ENCODE results near the gene NAGA. TPM values are rescaled to one million over a fixed set of nuclear protein-coding genes. Genes with fewer than 3 reads are reported as not detected.
A peak's percentile ranks its signal among the peaks of the same experiment; 100 is the strongest.
"Not testable (repeated sequence)": the region's sequence is repeated elsewhere in the genome, so short reads cannot be mapped to it uniquely, and the experiment has no call there.

NAGA gene
- total RNA-seq, 1 donor from 2014 or later, result 52.3 TPM

DNA sequence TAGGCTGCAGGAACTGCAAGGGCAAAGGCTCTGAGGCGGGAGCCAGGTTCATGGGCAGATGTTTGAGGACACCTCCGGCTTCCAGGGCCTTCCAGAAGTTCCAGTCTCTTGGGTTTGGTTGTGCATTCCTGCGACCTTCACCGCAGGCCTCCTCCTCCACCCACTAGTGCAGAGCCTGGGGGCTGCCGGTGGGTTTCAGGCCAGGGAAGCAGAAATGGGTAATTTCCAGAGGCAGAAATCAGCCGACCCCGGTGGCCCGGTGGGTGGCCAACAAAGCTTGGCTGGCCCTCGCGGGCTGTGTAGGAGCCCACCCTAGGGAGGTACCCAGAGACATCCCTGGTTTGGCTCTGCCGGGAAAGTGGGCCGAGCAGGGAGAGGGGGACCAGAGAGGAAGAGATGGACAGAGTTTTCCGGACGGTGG, 3.0 kb upstream of the NAGA start:
- H3K9me3 ChIP-seq, result no peaks in the 10 kb centered on the region
- peaks cover 0 to 40% of the 10 kb centered on the region in 2 donors for H3K4me1 ChIP-seq
- intact Hi-C loops (cut with DNase I), result loop anchor here (5.0 to 10.0 kb wide), 2 partner anchors 126 to 1111 kb away; partner anchors contain the start of genes CENPM and TTLL12
- TF ChIP-seq, protein P1, sequence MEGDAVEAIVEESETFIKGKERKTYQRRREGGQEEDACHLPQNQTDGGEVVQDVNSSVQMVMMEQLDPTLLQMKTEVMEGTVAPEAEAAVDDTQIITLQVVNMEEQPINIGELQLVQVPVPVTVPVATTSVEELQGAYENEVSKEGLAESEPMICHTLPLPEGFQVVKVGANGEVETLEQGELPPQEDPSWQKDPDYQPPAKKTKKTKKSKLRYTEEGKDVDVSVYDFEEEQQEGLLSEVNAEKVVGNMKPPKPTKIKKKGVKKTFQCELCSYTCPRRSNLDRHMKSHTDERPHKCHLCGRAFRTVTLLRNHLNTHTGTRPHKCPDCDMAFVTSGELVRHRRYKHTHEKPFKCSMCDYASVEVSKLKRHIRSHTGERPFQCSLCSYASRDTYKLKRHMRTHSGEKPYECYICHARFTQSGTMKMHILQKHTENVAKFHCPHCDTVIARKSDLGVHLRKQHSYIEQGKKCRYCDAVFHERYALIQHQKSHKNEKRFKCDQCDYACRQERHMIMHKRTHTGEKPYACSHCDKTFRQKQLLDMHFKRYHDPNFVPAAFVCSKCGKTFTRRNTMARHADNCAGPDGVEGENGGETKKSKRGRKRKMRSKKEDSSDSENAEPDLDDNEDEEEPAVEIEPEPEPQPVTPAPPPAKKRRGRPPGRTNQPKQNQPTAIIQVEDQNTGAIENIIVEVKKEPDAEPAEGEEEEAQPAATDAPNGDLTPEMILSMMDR (IDR thresholded peaks at IDR 0.05), result no peak
- H3K27me3 ChIP-seq, result no peaks in the 10 kb centered on the region
- no peak for DNase-seq (ENCODE audit: low spot score in 2 of 2)
- peaks cover 6 to 12% of the 10 kb centered on the region in 2 donors for H3K36me3 ChIP-seq
- peak overlapping the region; percentile 87 to 90 for H3K27ac ChIP-seq
- peak overlapping the region; percentile 70 to 81 for H3K4me3 ChIP-seq

DNA sequence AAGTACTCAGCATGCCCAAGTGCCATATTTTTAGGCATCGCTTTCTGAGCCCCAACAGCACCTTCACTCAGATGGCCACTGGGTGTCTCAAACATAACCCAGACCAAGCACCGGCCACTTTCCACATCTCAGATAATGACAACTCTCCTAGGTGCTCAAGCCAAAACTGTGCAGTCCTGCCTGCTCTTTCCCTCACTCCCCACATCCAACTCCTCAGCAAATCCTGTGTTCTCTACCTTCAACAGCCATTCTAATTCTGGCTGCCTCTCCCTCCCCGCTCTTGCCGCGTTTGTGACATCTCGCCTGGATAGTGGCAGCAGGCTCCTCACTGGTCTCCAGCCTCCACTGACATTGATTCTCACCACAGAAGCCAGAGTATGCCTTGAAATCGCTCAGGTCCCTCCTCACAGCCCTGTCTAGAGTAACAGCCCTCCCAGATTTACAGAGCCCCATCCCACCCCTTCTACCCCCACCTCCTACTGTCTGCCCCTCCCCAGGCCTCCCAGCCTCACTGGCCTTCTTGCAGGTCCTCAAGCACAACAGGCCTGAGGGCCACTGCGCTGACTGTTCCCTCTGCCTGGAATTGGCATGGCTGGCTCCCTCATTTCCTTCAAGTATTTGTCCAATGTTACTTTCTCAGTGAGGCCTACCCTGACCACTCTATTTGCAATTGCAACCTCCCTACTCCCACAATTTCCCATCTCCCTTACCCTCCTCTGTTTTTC, 2.2 kb upstream of the NAGA start:
- H3K36me3 ChIP-seq, result peaks cover 6 to 13% of the 10 kb centered on the region in 2 donors
- no peak overlapping the region for H3K27ac ChIP-seq
- TF ChIP-seq, protein P1 (IDR thresholded peaks at IDR 0.05), result no peak
- intact Hi-C loops (cut with DNase I), result loop anchor here (5.0 to 10.0 kb wide), 2 partner anchors 125 to 1112 kb away; partner anchors contain the start of genes CENPM and TTLL12
- peaks cover 0 to 32% of the 10 kb centered on the region in 2 donors for H3K4me1 ChIP-seq
- DNase-seq (ENCODE audit: low spot score in 2 of 2), result no peak
- no peaks in the 10 kb centered on the region for H3K9me3 ChIP-seq
- H3K27me3 ChIP-seq, result no peaks in the 10 kb centered on the region
- no peak overlapping the region for H3K4me3 ChIP-seq

DNA sequence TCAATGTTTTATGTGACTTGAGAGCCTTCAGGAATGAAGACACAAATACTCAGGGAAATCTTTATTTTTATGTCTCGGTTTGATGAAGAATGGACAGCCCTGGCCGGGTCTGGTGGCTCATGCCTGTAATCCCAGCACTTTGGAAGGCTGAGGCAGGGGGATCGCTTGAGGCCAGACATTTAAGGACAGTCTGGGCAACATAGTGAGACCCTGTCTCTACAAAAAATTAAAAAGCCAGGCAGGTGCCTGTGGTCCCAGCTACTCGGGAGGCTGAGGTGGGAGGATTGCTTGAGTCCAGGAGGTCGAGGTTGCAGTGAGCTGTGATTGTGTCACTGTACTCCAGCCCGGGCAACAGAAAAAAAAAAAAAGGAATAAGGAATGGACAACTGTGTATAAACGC, 896 bp upstream of the NAGA start:
- Histone ChIP-seq H3K4me3 (peak overlapping the region; percentile 46 to 73), H3K27ac (peak overlapping the region; percentile 81 to 84), H3K4me1 (peaks cover 0 to 28% of the 10 kb centered on the region in 2 donors), H3K36me3 (peaks cover 8 to 14% of the 10 kb centered on the region in 2 donors)
- H3K9me3 ChIP-seq; DNase-seq (ENCODE audit: low spot score in 2 of 2); H3K27me3 ChIP-seq: not testable (repeated sequence)
- intact Hi-C loops (cut with DNase I), result loop anchor here (5.0 to 10.0 kb wide), 2 partner anchors 124 to 1113 kb away; partner anchors contain the start of genes CENPM and TTLL12

DNA sequence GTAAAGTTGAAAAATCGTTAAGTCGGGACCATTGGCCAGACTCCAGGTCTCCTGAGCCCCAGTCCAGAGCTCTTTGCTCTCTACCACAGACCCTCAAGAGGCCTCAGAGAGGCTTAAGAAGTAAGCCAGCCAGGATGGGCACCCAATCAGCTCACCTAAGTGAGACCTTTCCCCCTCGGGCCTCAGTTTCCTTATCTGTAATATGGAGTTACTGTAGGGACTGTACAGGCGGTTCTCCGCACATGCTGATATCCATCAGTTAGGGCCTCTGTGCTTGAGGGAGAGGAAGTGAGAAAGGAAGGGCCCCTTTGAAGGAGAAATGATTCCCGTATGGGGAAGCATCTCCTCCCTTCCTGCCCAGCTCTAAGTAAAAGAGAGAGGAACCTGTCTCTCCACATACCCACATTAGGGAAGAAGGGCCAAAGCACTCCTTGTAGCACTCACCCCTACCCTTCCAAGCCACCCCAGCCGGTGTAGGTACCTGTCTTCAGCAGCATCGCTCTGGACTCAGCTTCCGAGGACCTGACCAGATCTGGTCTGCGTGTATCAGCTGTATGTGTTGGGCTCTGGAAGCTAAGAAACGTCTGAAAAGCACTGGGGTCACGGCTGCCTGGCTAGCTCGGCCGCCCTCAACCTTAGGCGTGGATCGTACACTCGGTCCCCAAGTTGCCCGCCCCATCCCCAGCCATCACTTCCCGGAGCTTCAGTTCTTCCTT, 653 bp downstream of the NAGA start:
- Histone ChIP-seq H3K4me3 (peak overlapping the region; percentile 46 to 73), H3K27ac (peak overlapping the region; percentile 81 to 84), H3K36me3 (peaks cover 14 to 30% of the 10 kb centered on the region in 2 donors), H3K9me3 (no peaks in the 10 kb centered on the region), H3K27me3 (no peaks in the 10 kb centered on the region), H3K4me1 (peaks cover 0 to 23% of the 10 kb centered on the region in 2 donors)
- TF ChIP-seq, protein P1 (IDR thresholded peaks at IDR 0.05), result no peak
- DNase-seq (ENCODE audit: low spot score in 2 of 2), result no peak
- intact Hi-C loops (cut with DNase I), result loop anchor here (1.0 to 10.0 kb wide), 4 partner anchors 9 to 1115 kb away; partner anchors contain the start of genes CENPM, NDUFA6, SMDT1 and TTLL12

DNA sequence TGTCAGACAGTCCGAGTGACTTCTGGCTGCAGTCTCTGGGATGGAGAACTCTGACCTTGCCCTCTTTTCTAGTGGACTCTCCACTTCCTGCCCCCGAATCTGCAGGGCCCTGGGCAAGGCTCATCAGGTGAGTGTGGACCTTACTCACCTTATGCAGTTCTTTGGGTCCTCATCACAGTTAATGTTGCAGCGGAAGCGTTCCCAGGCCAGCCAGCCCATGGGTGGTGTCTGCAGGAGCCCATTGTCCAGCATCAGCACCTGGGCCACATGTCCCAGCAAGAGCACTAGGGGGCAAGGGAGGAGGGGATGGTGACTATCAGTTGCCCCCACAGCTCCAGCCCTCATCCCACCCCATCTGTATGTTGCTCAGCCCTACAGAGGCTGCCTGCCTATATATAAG, 2.3 kb downstream of the NAGA start:
- no peak overlapping the region for H3K4me3 ChIP-seq
- peaks cover 0 to 15% of the 10 kb centered on the region in 2 donors for H3K4me1 ChIP-seq
- TF ChIP-seq, protein P1 (IDR thresholded peaks at IDR 0.05), result no peak
- intact Hi-C loops (cut with DNase I), result no loop called here
- H3K27ac ChIP-seq, result no peak overlapping the region
- no peak for DNase-seq (ENCODE audit: low spot score in 2 of 2)
- no peaks in the 10 kb centered on the region for H3K9me3 ChIP-seq
- H3K27me3 ChIP-seq, result no peaks in the 10 kb centered on the region
- peaks cover 14 to 36% of the 10 kb centered on the region in 2 donors for H3K36me3 ChIP-seq
